ENCODE results near the gene ALDH1L1.

GRCh38 chr3:126083511-126083912, 96.9 kb downstream of the ALDH1L1 start:
- TF ChIP-seq CTCF (IDR thresholded peaks at IDR 0.05) (no peak), POLR2A (IDR thresholded peaks at IDR 0.05; ENCODE audit: low read depth) (no peak)
